Nucleus accumbens (tissue), 56 donors: Measurements from ENCODE around the gene TM9SF4.
"Not testable (repeated sequence)": the region's sequence is repeated elsewhere in the genome, so short reads cannot be mapped to it uniquely, and the experiment has no call there.

Experiments
- DNase-seq, 56 donors: peaks; one replicate each; lab custom pipeline; 2025; lab: John Stamatoyannopoulos, UW

Gene TM9SF4

GRCh38 chr20:32186506-32186905 is 77.0 kb downstream of the TM9SF4 start:
- DNase-seq: no peak

- peak in 1 of 56 donors; percentile 9 for DNase-seq
Observed at GRCh38 chr20:32188376-32189122, 79.0 kb downstream of the TM9SF4 start.

- DNase-seq: no peak
Observed at GRCh38 chr20:32189123-32189410, 79.6 kb downstream of the TM9SF4 start.

DNA sequence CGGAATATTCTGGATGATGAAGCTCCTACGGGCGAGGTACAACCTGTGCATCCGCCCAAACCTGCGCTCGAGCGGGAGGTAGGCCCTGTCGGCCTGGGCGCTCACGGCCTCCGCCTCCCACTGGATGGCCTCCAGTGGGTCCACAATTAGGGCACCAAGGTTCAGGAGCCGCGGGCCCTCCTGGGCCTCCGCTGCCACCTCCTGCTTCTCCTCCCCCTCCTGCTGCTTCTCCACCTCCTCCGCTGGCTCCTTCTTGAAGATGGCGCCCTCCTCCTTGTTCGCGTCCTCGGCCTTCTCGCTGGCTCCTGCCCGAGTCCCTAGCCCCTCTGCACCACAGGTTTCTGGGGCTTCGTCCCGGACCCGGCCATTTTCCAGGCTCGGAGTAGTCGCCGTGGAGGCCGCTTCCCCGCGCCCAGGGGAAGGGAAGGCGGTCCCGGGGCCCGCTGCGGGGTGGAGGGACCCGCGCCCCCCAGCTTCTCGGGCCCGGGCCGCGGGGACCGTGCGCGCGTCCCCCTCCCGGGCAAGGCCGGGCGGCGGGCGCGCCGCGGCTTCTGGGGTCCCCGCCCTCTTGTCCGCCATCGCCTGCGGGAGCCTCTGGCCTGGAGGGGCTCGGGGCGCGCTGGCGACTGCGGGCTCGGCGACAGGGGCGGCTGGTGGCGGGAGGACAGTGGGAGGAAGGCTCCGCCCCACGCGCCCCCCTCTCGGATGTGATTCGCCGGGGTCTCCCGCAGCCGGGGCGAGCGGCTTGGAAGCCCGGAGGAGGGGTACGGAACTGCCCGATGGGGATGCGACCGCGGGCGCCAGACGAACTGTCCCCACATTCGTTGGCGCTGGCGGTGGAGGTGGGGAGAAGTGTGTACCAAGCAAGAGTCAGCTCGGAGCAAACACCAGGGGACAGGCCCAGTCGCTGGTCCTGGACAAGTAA is 80.4 kb downstream of the TM9SF4 start:
- DNase-seq: peak in 42 of 56 donors; percentile 14 to 79 (median 37)

DNA sequence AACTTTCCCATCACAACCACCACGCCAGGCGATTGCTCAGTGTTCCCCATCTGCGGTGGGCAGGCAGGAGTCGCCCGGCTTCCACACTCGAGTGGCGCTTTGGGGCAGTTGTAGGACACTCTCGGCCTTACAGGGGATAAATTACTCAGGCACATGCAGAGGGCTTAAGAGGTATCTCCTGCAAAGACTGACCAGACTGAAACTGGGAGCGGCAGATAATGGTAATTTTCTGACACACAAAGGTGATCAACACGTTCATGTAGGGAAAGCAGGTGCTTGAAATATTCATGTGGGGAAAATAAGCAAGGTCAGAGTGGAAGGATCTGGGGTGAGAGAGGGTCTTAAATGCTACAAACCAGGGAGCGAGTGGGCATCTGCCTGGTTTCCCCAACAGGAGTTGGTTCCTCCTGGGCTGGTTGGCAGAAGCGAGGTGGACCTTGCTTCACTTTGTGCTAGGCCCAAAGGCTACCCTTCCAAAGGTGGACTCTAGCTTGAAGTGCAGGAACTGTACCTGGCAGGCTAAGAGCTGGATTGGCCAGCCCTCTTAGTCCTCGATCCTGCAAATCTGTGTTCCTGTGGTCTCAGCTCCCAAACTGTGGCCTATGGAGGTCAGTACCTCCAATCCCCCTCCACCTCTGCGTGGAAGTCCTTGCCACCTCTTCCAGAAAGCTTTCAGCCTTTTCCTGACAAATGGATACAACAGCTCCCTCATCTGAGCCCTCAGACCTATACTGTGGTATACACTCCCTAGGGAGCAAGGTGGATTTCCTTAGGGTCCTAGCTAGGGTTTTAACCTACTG is 81.3 kb downstream of the TM9SF4 start:
- DNase-seq: no peak

DNA sequence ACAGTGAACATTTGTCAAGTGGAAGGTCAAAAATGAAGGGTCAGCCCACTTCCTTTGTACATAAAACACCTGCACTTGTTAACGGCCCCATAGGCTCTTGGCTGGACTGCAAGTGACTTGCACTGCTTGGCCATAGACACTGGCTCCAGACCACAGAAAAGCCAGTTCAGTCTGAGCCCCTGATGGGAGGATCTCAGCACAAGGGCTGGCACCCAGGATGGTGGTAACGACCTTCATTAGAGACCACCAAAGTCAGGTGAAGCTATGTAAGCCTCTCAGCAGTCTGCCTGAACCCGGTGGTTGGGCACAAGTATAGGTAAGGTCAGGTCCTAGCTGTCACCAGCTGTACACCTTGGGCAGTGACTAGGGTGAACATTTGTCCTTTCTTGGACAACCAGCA is 81.9 kb downstream of the TM9SF4 start:
- DNase-seq: no peak

DNA sequence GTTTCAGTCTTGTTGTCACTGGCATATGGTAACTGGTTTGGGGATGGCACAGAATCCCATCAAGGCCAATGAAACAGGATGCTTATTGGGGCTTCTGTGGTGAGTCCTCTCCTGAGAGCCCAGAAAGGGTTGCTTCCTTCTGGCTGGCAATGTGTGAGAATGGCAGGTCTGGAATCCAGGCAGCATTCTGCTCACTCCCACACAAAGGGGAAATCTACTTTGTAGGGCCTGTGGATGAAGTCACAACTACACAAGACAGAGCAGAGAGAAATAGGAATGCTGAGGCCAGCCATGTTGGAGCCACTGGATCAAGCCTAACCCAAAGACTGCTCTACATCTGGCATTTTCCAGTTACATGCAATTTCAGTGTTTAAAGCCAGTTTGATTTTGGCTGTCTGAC is 82.4 kb downstream of the TM9SF4 start:
- no peak for DNase-seq

DNA sequence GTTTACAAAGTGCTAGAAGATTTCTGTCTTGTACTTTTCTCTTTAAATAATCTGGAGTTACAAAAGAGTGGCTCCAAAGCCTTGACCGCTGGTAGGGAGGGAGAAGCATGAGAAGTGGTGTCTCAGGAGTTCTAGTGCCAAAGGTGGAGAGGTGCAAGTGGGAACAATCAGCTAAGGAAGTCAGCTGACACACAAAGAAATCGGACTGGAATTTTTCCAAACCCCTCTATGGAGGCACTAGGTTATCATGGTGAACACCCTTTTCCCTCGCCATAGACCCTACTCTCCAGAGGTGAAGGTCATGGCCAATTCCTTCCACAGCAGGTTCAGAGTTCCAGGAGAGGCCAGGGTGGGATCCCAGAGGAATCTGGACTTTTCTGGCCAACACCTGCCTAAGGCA is 83.2 kb downstream of the TM9SF4 start:
- no peak for DNase-seq

DNA sequence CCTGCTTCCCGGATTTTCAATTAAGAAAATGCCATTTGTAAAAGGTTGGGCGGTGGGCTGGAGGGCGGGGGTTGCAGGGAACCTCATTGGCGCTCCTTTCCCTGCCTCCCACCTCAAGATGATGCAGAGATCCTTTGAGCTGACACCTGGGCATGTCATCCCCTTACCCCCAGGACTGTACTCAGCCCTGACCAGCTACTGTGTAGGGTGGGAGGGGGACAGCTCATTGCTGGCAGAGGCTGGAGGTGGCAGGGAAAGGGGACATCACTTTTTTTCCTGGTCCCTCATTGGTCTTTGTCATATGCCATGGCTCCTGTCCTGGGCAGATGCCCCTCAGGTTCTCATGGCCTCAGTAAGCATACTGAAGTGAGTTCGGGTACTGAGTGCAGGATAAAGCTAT is 83.8 kb downstream of the TM9SF4 start:
- not testable (repeated sequence) for DNase-seq

DNA sequence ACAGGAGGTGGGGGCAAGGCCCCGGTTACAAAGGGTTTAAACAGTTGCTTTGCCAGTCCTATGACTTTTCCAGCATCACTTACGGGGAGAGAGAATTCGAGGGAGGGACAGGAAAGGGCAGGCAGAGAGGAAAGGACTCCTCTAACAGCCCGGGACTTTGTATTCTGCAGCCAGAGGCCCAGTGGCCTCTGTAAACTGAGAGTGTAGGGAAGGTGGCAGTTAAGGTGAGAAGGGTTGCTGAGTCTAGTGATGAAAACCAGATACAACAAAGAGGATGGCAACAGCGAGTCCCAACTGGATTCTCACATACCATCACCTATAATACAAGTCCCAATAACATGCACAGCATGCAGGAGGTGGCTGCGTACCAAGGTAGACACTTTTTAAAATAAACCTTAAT is 84.5 kb downstream of the TM9SF4 start:
- DNase-seq: no peak

DNA sequence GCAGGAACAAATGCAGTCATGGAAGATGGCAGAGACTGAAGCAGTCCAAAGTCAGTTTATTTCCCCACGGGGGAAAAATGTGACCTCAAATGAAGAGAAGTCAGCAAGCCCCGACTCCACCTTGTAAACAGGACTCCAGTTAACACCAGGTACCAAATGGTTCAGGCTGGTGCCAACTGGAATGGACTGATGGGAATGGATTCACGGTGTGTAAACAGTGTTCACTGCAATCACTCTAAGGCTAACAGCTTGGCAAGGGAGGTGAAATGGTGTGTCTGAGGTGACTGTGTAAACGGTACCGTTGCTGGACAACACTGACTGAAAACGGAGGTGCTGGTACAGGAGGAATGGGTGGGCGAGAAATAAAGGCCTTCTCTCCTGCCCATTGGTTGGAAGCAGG is 86.1 kb downstream of the TM9SF4 start:
- DNase-seq: no peak

DNA sequence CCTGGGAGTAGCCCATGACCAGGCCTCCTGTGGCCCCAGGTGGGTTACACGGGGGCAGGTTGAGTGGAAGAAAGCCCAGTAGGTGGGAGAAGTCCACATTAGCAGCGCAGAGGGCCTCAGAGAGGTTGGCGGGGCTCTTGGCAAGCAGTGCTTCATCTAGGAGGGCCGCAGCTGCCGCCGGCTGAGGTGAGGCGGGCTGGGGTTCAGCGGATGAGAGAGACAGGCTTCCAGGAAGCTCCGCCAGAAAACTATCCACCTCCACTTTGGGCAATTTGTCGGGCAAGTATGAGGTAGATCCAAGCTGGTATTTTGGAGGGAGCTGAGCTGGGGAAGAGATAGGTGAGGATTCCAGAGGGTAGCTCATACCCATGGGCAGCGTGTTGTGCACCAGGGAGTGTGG is 87.1 kb downstream of the TM9SF4 start:
- not testable (repeated sequence) for DNase-seq

GRCh38 chr20:32197136-32197535 is 87.6 kb downstream of the TM9SF4 start:
- DNase-seq: not testable (repeated sequence)

DNA sequence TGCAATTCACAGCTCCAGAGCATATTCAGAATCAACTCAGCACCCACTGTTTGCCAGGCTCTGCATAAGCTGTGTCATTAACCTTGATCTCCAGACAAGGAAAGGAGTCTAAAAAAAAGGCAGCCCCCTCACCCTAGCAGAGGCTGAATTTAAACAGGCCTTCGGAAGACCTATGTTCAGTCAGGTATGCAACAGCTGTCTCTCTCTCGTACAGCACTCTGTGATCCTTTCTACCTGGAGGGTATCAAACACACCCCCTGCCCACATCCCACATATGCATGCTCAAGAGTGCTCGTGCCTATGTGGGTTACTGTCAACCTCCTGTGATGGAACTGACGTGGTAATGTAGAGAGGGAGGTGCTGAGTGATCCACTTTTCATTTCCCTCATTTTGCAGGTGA is 89.5 kb downstream of the TM9SF4 start:
- peak in 12 of 56 donors; percentile 4 to 47 (median 20) for DNase-seq

DNA sequence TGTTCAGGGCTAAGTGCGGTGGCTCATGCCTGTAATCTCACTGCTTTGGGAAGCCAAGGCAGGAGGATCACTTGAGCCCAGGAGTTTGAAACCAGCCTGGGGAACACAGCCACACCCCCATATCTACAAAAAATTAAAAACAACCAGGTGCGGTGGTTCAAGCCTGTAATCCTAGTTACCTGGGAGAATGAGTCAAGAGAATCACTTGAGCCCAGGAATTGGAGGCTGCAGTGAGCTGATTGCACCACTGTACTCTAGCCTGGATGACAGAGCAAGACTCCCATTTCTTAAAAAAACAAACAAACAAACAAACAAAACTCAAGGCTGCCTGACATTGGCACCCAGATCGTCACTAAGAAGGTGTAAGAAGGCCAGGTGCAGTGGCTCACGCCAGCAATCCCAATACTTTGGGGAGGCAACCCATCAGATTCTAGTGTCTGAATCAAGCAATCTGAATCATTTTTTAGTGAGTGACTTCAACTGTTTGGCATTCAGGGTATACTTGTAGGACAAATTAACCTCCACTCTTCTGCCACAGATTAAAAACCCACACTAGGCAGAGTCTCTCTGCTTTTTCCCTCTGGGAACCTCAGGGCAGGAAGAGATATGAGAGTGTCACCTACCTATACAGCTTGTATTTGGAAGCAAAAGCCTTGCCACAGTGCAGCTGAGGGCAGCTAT is 91.9 kb downstream of the TM9SF4 start:
- DNase-seq: no peak

DNA sequence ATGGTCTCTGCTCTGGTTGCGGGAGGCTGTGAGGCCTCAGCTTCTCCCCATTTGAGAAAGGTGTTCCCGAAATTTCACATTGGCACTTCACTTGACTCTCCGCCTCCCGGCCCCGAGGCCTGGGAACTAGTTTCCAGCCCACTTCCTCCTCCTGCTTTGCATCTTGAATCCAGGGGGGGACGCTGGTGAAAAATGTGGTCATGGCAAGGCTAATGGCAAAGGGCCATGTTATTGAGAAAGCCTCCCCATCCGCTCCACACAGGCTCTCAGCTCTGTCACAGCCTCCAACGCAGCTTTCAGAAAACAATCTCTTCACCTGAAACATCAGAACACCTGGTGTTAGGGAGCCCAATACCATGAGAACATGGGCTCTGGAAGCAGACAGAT is 92.5 kb downstream of the TM9SF4 start:
- DNase-seq: no peak

- no peak for DNase-seq
Observed at GRCh38 chr20:32203356-32204204, 94.1 kb downstream of the TM9SF4 start.

- DNase-seq: peak in 14 of 56 donors; percentile 5 to 48 (median 25)
Observed at GRCh38 chr20:32204205-32205109, 94.9 kb downstream of the TM9SF4 start.
